Spinal cord (tissue), 10 donors: ENCODE results near the gene SLITRK3. TPM values are rescaled to one million over a fixed set of nuclear protein-coding genes. Genes with fewer than 3 reads are reported as not detected.
A peak's percentile ranks its signal among the peaks of the same experiment; 100 is the strongest.

Experiments
- DNase-seq, 6 donors: peaks; one replicate each; pipeline versions ENCODE4 v3.0.0 to v3.0.0-alpha.2; 2013 to 2015; ENCODE audit warnings: low spot score in 6 of 6, low read depth in 4 of 6
- H3K27ac ChIP-seq: one replicate; pipeline ENCODE4 v1.5.1; 2013; ENCODE audit warnings: low read depth, low read length, control low read depth
- H3K27me3 ChIP-seq: one replicate; pipeline ENCODE4 v1.6.1; 2013; ENCODE audit warnings: low read length; ENCODE audit not compliant: control insufficient read depth, insufficient read depth
- H3K36me3 ChIP-seq: one replicate; pipeline ENCODE4 v1.6.1; 2013; ENCODE audit warnings: low read length; ENCODE audit not compliant: control insufficient read depth, insufficient read depth
- H3K4me1 ChIP-seq: one replicate; pipeline ENCODE4 v1.6.1; 2013; ENCODE audit warnings: low read length; ENCODE audit not compliant: control insufficient read depth, insufficient read depth
- H3K4me3 ChIP-seq: one replicate; pipeline ENCODE4 v1.5.1; 2013; ENCODE audit warnings: low read depth, low read length, control low read depth
- H3K9me3 ChIP-seq: one replicate; pipeline ENCODE4 v1.6.1; 2013; ENCODE audit warnings: low read length; ENCODE audit not compliant: control insufficient read depth, insufficient read depth
- WGBS: methylation state at CpG from one replicate; pipeline ENCODE4 v1.1.5; 2013; ENCODE audit warnings: missing lambda C conversion rate; ENCODE audit not compliant: insufficient coverage; 5-methylcytosine and 5-hydroxymethylcytosine counted together
- polyA plus RNA-seq, 2 donors: library from polyadenylated mRNA; unstranded; fragments of 120-200 nt; gene quantifications; one replicate each; pipeline ENCODE4 v1.2.1, GENCODE V29; 2013; ENCODE audit not compliant: insufficient read length in 2 of 2
- total RNA-seq, 2 donors: library from RNA; depleted of rRNA in 1 of 2; stranded (reverse); fragments of 120-200 nt in 1 of 2; fragments of >200 nt in 1 of 2; gene quantifications; one replicate each; pipeline versions ENCODE4 v1.2.3 to v1.2.4, GENCODE V29; 2013 to 2014
- donor health status: healthy.

The SLITRK3 gene
- total and polyA plus RNA-seq, 4 donors: 4.7 to 28.6 (median 20.6) TPM

DNA sequence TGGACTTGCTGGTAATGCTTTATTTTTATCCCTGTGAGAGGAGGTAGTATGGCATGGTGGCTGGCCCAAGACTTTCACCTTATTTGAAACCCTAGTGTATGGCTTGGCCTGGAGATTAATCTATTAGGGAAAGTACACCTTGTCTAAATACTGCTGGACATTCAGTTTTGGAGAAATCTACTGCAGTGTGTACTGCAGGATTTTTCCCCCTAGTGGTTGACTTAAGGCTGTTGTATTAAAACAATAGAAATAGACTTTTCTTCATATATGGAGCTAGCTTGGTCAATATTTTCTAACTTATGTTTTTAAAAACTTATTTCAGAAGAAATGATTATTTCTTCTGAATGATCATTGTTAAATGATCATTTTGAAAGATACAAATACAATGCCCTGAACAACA is 13.9 kb upstream of the SLITRK3 start:
- H3K9me3 ChIP-seq: no peaks in the 10 kb centered on the region
- H3K36me3 ChIP-seq: no peaks in the 10 kb centered on the region
- H3K27ac ChIP-seq: no peak overlapping the region
- no peaks in the 10 kb centered on the region for H3K4me1 ChIP-seq
- peak in 1 of 6 donors; percentile 29 for DNase-seq
- H3K4me3 ChIP-seq: no peak overlapping the region
- no peaks in the 10 kb centered on the region for H3K27me3 ChIP-seq

DNA sequence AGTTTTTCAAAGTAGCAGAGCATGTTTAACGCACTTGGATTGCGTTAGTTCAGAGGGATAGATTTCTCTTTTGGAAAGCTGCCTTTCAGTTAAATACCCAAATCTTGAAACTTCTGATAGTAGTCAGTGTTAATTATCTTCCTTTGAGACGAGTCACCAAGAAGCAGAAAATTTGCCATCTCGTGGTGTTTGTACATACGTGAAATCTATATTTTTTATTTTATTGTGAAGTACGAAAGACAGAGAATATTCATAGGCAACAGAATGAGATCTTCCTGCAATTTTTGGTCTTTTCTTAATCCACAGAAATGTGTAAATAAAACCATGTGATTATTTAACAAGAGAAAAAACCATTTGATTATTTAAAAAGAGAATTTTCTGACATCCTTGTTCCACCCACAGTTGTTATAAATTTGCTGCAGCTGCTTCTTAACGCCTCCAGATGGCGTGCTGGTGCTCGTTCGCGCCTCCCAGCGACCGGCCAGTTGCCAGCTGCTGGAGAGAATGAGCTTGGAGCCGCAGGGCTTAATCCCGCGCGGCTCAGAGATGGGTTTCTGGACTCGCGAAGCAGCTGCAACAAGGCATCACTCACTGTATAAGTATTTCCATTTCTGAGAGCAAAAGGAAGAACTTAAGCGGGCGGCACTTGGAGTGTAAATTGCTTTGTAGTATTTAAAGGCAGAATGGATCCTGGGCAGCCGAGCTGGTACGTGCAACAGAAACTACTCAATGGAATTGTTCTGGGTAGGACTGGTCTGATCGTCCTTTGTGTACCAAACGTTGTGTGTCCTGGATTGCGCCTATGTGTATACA is 10.5 kb upstream of the SLITRK3 start:
- WGBS: 3% methylated on average over 13 of the region's 26 CpGs
- peak; percentile 79 to 97 (median 86) for DNase-seq
- H3K4me1 ChIP-seq: no peaks in the 10 kb centered on the region
- H3K27ac ChIP-seq: no peak overlapping the region
- H3K4me3 ChIP-seq: peak overlapping the region; percentile 51
- no peaks in the 10 kb centered on the region for H3K36me3 ChIP-seq
- no peaks in the 10 kb centered on the region for H3K27me3 ChIP-seq
- no peaks in the 10 kb centered on the region for H3K9me3 ChIP-seq

DNA sequence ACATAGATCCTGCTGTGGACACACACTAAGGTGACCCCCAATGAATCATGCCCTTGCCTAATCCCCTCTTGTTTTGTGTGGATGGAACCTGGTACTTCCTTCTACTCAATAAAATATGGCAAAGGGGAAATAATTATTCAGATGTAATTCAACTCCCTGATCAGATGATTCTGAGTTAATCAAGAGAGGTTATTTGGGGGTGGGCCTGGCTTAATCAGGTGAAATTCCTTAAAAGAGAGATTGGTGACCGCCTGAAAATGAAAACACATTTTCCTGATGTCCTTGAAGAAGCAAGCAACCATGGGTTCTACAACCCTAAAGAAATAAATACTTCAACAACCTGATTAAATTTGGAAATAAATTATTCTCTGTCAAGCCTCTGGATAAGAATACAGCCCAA is 8.3 kb upstream of the SLITRK3 start:
- no peak overlapping the region for H3K27ac ChIP-seq
- DNase-seq: no peak
- H3K36me3 ChIP-seq: no peaks in the 10 kb centered on the region
- H3K4me1 ChIP-seq: no peaks in the 10 kb centered on the region
- H3K9me3 ChIP-seq: no peaks in the 10 kb centered on the region
- no CpG with 5 or more reads among the region's 1 CpG for WGBS
- no peak overlapping the region for H3K4me3 ChIP-seq
- H3K27me3 ChIP-seq: no peaks in the 10 kb centered on the region

DNA sequence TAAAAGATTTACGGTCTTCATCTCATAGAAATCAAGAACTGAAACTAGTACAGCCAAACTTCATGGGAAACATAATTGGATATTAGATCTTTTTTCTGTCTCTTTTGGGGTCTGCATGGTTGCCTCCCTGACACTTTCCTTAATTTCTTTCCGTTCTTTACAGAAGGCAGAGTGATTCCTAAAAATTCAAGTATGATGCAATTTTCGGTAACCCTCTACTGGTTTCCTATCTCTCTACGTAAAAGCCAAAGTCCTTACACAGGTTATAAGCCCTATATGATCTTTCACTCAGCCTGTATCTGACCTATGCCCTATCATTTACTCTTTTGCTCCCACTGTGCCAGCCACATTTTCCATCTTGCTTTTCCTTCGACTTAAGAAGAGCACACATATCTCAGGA is 6.8 kb upstream of the SLITRK3 start:
- Histone ChIP-seq H3K4me1 (no peaks in the 10 kb centered on the region), H3K36me3 (no peaks in the 10 kb centered on the region), H3K27me3 (no peaks in the 10 kb centered on the region), H3K9me3 (no peaks in the 10 kb centered on the region), H3K27ac (no peak overlapping the region), H3K4me3 (no peak overlapping the region)
- DNase-seq: no peak
- WGBS: 92% methylated on average over 2 of the region's 5 CpGs

DNA sequence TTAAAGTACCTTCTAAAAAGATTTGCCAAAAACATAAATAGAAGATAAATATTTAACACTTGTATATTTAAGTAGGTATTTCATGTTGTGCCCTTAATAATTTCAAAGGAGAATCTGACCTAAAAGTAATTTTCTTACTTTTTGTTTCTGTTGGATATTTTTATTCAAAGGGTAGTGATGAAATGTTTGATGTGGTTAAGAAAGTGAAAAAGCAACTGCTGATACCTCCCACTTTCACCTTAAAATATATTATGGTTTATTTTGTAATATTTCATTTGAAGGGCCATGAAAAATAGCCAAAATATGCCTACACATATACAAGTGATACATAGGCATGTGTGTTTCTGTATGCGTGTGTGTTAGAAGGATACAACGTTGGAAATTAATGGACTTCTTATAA is 5.8 kb upstream of the SLITRK3 start:
- no peak for DNase-seq
- Histone ChIP-seq H3K9me3 (no peaks in the 10 kb centered on the region), H3K4me1 (no peaks in the 10 kb centered on the region), H3K27me3 (peaks cover 2% of the 10 kb centered on the region), H3K27ac (no peak overlapping the region), H3K36me3 (no peaks in the 10 kb centered on the region), H3K4me3 (no peak overlapping the region)
- no CpG with 5 or more reads among the region's 2 CpGs for WGBS

DNA sequence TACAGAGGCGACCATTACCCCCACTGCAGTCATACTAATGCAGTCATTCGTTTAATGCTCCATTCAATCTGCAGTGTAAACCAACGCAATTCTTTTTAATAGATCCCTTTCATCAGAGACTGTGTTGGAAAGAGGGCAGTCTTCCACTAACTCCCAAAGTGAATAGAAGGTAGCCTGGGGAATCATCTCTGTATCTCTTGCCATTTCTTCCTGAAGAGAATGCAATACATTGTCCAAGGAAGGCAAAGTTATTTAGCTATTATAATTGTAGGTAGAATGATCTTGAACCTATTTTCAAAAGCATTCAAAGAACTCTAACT is 1.3 kb upstream of the SLITRK3 start:
- peak in 2 of 6 donors; percentile 34 to 77 for DNase-seq
- 0% methylated on average over 1 of the region's 3 CpGs for WGBS
- Histone ChIP-seq H3K27ac (peak overlapping the region; percentile 10), H3K27me3 (peaks cover 25% of the 10 kb centered on the region), H3K4me3 (peak overlapping the region; percentile 70), H3K9me3 (no peaks in the 10 kb centered on the region), H3K36me3 (no peaks in the 10 kb centered on the region), H3K4me1 (peaks cover 9% of the 10 kb centered on the region)

DNA sequence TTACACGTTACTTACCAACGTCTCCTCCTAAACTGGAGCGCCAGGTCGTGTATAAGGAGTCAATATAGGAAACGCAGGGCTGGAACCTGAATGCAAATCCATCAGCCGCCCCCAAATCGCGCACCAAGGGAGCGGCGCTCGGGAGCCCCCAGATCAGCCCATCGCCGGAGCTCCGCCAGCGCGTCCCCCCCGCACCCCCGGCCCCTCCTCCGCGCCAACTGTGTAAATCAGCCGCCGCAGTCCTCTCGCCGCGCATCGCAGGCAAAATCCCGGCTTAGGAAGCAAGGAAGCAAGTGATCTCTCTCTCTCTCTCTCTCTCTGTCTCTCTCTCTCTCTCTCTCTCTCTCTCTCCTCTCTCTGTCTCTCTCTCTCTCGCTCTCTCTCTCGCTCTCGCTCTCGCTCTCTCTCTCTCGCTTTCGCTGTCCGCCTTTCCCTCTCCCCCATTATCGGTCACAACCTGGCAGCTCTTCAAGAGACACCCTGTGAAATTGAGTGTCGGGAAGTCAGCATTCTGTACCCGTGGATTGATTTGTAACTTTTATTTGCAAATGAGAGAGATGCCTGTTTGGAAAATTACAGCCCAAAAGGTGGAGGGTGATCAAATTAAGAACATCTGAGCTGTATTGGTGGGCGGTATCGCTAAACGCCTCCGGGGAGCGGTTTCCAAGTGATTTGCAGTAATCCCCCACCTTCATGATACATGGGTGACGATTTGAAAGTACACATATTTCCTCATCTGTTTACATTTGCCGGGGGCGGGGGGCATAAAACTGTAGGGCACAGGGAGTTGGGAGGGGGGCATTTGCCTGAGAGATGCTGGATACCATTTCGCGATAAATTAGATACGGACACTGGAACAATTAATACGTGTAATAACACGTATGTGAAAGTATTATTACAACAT is 645 bp upstream of the SLITRK3 start:
- DNase-seq: peak in 5 of 6 donors; percentile 45 to 88 (median 70)
- Histone ChIP-seq H3K4me3 (peak overlapping the region; percentile 70), H3K9me3 (no peaks in the 10 kb centered on the region), H3K4me1 (peaks cover 9% of the 10 kb centered on the region), H3K27ac (peak overlapping the region; percentile 87), H3K27me3 (peaks cover 25% of the 10 kb centered on the region), H3K36me3 (no peaks in the 10 kb centered on the region)
- WGBS: 0% methylated on average over 26 of the region's 50 CpGs

DNA sequence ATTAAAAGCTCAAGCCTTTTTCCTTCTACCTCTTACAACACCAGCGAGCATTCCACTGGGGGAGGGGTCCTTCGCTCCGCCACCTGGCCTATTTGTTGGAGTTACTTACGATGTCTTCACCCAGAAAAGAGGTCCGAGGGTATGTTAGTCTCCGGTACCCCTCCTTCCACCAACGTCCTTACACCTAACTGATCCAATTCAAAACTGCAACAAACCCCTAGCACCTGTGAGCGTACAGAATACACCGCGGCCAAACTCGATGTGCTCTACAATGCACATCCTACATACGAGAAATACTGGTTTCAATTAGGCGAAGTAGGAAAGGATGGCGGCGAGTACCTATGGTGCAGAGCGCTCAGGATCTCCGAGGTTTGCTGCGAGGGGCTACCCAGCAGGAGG is 944 bp downstream of the SLITRK3 start:
- Histone ChIP-seq H3K36me3 (no peaks in the 10 kb centered on the region), H3K27me3 (peaks cover 25% of the 10 kb centered on the region), H3K4me3 (peak overlapping the region; percentile 70), H3K4me1 (peaks cover 9% of the 10 kb centered on the region), H3K27ac (peak overlapping the region; percentile 87), H3K9me3 (no peaks in the 10 kb centered on the region)
- peak in 3 of 6 donors; percentile 29 to 84 (median 57) for DNase-seq
- WGBS: 0% methylated on average over 15 of the region's 18 CpGs

DNA sequence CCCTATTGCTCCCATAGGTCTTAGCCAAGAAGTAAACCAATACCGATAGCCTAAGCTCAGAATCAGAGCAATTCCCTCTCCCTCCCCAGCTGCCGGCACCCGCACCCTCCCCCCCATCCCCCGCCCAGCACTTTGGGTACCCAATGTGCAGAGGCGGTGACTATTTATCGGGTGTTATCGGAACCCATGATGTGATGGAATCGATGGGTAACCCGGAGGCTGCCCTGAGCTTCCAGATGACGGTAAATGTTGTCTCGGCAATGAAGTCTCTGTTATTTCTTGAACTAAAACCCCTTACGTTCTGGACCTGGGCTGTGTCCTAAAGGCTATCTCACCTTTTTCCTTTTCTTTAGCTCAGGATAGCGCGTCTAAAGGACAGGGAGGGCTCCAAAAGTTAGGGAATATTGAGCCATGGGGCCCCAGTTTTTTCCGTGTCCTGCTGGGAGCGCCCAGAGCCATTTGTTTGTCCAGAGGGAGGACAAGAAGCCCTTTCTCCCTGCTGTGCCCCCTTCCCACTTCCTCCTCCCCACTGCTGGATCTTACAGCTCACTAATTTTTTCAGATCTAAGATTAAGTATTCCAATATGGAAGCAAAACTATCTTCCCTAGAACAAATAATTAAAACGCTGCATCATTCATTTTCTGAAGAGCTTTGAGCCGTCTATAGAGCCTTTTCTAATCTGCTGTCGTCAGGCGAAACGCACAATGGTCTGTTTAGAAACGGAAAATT is 1.5 kb downstream of the SLITRK3 start:
- H3K4me3 ChIP-seq: peak overlapping the region; percentile 70
- H3K4me1 ChIP-seq: peaks cover 9% of the 10 kb centered on the region
- 1% methylated on average over 11 of the region's 22 CpGs for WGBS
- DNase-seq: peak in 2 of 6 donors; percentile 62 to 85
- H3K9me3 ChIP-seq: no peaks in the 10 kb centered on the region
- no peaks in the 10 kb centered on the region for H3K36me3 ChIP-seq
- peak overlapping the region; percentile 87 for H3K27ac ChIP-seq
- peaks cover 25% of the 10 kb centered on the region for H3K27me3 ChIP-seq
